ENCODE results near the gene CABP2.
A peak's percentile ranks its signal among the peaks of the same experiment; 100 is the strongest.
"Not testable (repeated sequence)": the region's sequence is repeated elsewhere in the genome, so short reads cannot be mapped to it uniquely, and the experiment has no call there.

Gene CABP2

GRCh38 chr11:67523556-67524479 lies 572 bp upstream of the CABP2 start:
- Mint-ChIP-seq H3K27ac (no peak overlapping the region), H3K4me3 (no peak overlapping the region), H3K36me3 (no peaks in the 10 kb centered on the region), H3K4me1 (no peaks in the 10 kb centered on the region), H3K9me3 (no peaks in the 10 kb centered on the region)
- DNase-seq (ENCODE audit: low spot score in 2 of 2): no peak
- ATAC-seq: no peak

GRCh38 chr11:67522338-67522737 lies 908 bp downstream of the CABP2 start:
- H3K4me3 Mint-ChIP-seq: no peak overlapping the region
- H3K9me3 Mint-ChIP-seq: no peaks in the 10 kb centered on the region
- no peaks in the 10 kb centered on the region for H3K36me3 Mint-ChIP-seq
- DNase-seq (ENCODE audit: low spot score in 2 of 2) (no peak), ATAC-seq (no peak)
- H3K27ac Mint-ChIP-seq: peak overlapping the region; percentile 32
- no peaks in the 10 kb centered on the region for H3K4me1 Mint-ChIP-seq

- Mint-ChIP-seq H3K4me1 (no peaks in the 10 kb centered on the region), H3K36me3 (no peaks in the 10 kb centered on the region), H3K4me3 (no peak overlapping the region), H3K27ac (peak overlapping the region; percentile 32), H3K9me3 (no peaks in the 10 kb centered on the region)
- ATAC-seq: no peak
- no peak for DNase-seq (ENCODE audit: low spot score in 2 of 2)
Measured at GRCh38 chr11:67521924-67522323, 1.3 kb downstream of the CABP2 start.

DNA sequence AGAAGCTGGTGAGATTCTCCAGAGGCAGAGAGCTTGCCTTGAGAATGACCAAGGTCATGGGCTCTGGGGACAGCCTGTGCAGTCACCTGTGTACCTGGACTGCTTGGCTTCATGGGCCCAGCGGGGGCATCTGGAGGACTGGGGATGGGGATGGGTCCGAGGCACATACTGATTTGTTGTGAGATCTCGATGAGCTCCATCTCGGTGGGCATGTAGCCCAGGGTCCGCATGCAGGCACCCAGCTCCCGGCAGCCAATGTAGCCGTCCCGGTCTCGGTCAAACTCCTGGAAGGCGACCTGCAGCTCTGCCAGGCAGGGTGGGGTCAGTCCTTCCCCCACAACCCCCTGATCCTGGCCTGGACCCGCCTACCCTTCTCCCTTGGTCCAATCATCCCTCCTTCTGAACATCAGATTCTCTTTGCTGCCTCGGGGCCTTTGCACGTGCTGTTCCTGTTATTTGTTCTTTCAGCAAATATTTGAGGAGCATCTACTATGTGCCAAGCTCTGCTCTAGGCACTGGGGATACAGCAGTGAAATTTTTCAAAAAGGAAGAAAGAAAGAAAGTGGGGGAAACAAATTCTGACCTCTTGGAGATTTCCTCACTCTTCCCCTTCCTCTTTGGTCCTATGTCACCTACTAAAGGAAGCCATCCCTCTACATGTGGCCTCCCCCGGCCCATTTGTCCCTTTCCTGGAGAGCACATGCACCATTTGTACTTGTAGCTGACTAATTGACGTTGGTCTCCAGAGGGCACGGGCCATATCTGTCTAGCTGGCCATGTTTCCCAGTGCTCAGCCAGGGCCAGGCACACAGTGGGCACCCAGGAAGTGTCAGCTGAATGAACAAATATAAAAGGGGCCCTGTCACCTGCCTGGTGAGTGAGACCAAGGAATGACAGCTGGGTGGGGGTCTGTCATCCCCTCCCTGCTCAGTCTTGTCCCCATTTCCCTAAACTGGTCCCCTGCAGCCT lies 2.1 kb downstream of the CABP2 start:
- no peak overlapping the region for H3K4me3 Mint-ChIP-seq
- no peak overlapping the region for H3K27ac Mint-ChIP-seq
- no peaks in the 10 kb centered on the region for H3K36me3 Mint-ChIP-seq
- H3K4me1 Mint-ChIP-seq: no peaks in the 10 kb centered on the region
- DNase-seq (ENCODE audit: low spot score in 2 of 2) (no peak), ATAC-seq (no peak)
- H3K9me3 Mint-ChIP-seq: no peaks in the 10 kb centered on the region

DNA sequence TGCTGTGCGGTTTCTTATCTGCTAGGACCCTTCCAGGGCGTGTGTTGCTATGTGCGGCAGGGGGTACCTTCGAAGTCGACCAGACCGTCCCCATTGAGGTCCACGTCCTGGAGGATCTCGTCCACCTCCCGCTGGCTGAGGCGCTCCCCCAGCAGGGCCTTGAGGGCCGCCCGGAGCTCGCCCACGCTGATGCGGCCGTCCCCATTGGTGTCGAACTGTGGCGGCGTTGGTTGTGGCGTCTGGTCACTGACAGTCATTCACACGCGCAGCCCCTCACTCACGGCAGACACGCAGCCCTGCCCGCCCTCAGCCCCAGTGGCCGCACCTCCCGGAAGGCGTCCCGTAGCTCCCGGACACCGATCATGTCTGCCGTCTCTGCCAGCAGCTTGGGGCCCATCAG lies 3.5 kb downstream of the CABP2 start:
- no peak for ATAC-seq
- Mint-ChIP-seq H3K4me3 (no peak overlapping the region), H3K36me3 (no peaks in the 10 kb centered on the region), H3K27ac (no peak overlapping the region), H3K9me3 (no peaks in the 10 kb centered on the region), H3K4me1 (no peaks in the 10 kb centered on the region)
- DNase-seq (ENCODE audit: low spot score in 2 of 2): no peak

GRCh38 chr11:67517784-67518552 lies 5.3 kb downstream of the CABP2 start:
- Mint-ChIP-seq H3K4me1 (no peaks in the 10 kb centered on the region), H3K36me3 (no peaks in the 10 kb centered on the region)

DNA sequence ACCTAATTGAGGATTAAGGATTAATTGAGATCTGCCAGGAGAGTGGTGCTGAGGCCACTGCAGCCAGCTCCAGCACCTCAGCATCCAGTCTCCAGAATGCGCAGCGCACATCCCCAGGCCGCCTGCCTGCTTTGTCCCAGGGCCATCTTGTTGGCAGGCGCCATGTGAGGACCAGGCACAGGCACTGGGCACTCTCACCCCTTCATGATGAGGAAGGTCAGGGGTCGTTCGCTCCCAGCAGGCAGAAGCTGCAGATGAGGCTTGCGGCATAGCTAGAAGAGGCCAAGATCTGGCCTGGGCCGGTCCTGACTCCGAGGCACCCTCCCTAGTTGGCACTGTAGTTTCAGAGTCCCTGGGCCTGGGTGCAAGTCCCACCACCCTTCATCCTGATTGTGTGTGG lies 6.4 kb downstream of the CABP2 start:
- H3K27ac Mint-ChIP-seq: no peak overlapping the region
- ATAC-seq (no peak), DNase-seq (ENCODE audit: low spot score in 2 of 2) (no peak)
- H3K36me3 Mint-ChIP-seq: no peaks in the 10 kb centered on the region
- no peak overlapping the region for H3K4me3 Mint-ChIP-seq
- no peaks in the 10 kb centered on the region for H3K4me1 Mint-ChIP-seq
- no peaks in the 10 kb centered on the region for H3K9me3 Mint-ChIP-seq

More at GRCh38 chr11:67517784-67518552, 5.3 kb downstream of the CABP2 start:
- ATAC-seq: no peak
- Mint-ChIP-seq H3K4me3 (no peak overlapping the region), H3K9me3 (no peaks in the 10 kb centered on the region), H3K27ac (no peak overlapping the region)
- no peak for DNase-seq (ENCODE audit: low spot score in 2 of 2)

GRCh38 chr11:67514116-67514515 lies 9.1 kb downstream of the CABP2 start:
- peaks cover 5% of the 10 kb centered on the region for H3K4me1 Mint-ChIP-seq
- peaks cover 9% of the 10 kb centered on the region for H3K36me3 Mint-ChIP-seq
- ATAC-seq (no peak), DNase-seq (ENCODE audit: low spot score in 2 of 2) (no peak)
- no peak overlapping the region for H3K27ac Mint-ChIP-seq
- H3K4me3 Mint-ChIP-seq: no peak overlapping the region
- no peaks in the 10 kb centered on the region for H3K9me3 Mint-ChIP-seq

- H3K27ac Mint-ChIP-seq; H3K9me3 Mint-ChIP-seq; ATAC-seq; DNase-seq (ENCODE audit: low spot score in 2 of 2); H3K4me3 Mint-ChIP-seq: not testable (repeated sequence)
- Mint-ChIP-seq H3K36me3 (peaks cover 34% of the 10 kb centered on the region), H3K4me1 (peaks cover 19% of the 10 kb centered on the region)
Measured at GRCh38 chr11:67511558-67511957, 11.7 kb downstream of the CABP2 start.

GRCh38 chr11:67510023-67510345 lies 13.3 kb downstream of the CABP2 start:
- Mint-ChIP-seq H3K27ac (no peak overlapping the region), H3K4me1 (peaks cover 32% of the 10 kb centered on the region), H3K4me3 (no peak overlapping the region), H3K36me3 (peaks cover 48% of the 10 kb centered on the region), H3K9me3 (no peaks in the 10 kb centered on the region)
- no peak for DNase-seq (ENCODE audit: low spot score in 2 of 2)
- ATAC-seq: no peak

GRCh38 chr11:67508486-67509121 lies 14.6 kb downstream of the CABP2 start:
- no peaks in the 10 kb centered on the region for H3K9me3 Mint-ChIP-seq
- peak; percentile 58 for ATAC-seq
- peak overlapping the region; percentile 96 for H3K27ac Mint-ChIP-seq
- peaks cover 35% of the 10 kb centered on the region for H3K4me1 Mint-ChIP-seq
- peak; percentile 98 to 100 for DNase-seq (ENCODE audit: low spot score in 2 of 2)
- peak overlapping the region; percentile 96 for H3K4me3 Mint-ChIP-seq
- H3K36me3 Mint-ChIP-seq: peaks cover 54% of the 10 kb centered on the region

GRCh38 chr11:67507864-67508485 lies 15.3 kb downstream of the CABP2 start, which contains the start of gene CDK2AP2:
TSS of gene CDK2AP2 (minus strand) at chr11:67508162. CDS start at chr11:67508082, 80 bp downstream.
- Mint-ChIP-seq H3K9me3 (no peaks in the 10 kb centered on the region), H3K4me1 (peaks cover 41% of the 10 kb centered on the region), H3K27ac (peak within 1 kb of the TSS; percentile 96), H3K36me3 (peaks cover 61% of the 10 kb centered on the region), H3K4me3 (peak within 1 kb of the TSS; percentile 96)
- DNase-seq (ENCODE audit: low spot score in 2 of 2): peak; percentile 89 to 99
- peak; percentile 84 for ATAC-seq

- Mint-ChIP-seq H3K4me3 (peak overlapping the region; percentile 96), H3K27ac (peak overlapping the region; percentile 96), H3K36me3 (peaks cover 67% of the 10 kb centered on the region), H3K9me3 (no peaks in the 10 kb centered on the region), H3K4me1 (peaks cover 46% of the 10 kb centered on the region)
- no peak for DNase-seq (ENCODE audit: low spot score in 2 of 2)
- ATAC-seq: no peak
Measured at GRCh38 chr11:67507242-67507863, 15.9 kb downstream of the CABP2 start.
